Type B pancreatic cell (in vitro differentiated cells): Measurements from ENCODE around the gene RPTOR. TPM values are rescaled to one million over a fixed set of nuclear protein-coding genes. Genes with fewer than 3 reads are reported as not detected.

Experiments used
- DNase-seq: peaks from one replicate; pipeline ENCODE4 v3.0.0; 2021; ENCODE audit warnings: mixed read lengths; ENCODE audit not compliant: unreplicated experiment; ENCODE audit errors: extremely low spot score
- H3K27ac Mint-ChIP-seq: 2 replicates; pipeline ENCODE4 v1.8.0; 2021; ENCODE audit warnings: mild to moderate bottlenecking, mixed read lengths
- H3K27me3 Mint-ChIP-seq: 2 replicates; pipeline ENCODE4 v1.8.0; 2021; ENCODE audit warnings: mixed read lengths
- H3K36me3 Mint-ChIP-seq: 2 replicates; pipeline ENCODE4 v1.8.0; 2021; ENCODE audit warnings: mixed read lengths
- H3K4me1 Mint-ChIP-seq: one replicate; pipeline ENCODE4 v1.8.0; 2021; ENCODE audit warnings: mixed read lengths; ENCODE audit not compliant: unreplicated experiment
- H3K4me3 Mint-ChIP-seq: 2 replicates; pipeline ENCODE4 v1.8.0; 2021; ENCODE audit warnings: mild to moderate bottlenecking, mixed read lengths
- H3K9me3 Mint-ChIP-seq: 2 replicates; pipeline ENCODE4 v1.8.0; 2021; ENCODE audit warnings: mixed read lengths
- total RNA-seq: library from RNA; stranded (reverse); gene quantifications from 2 replicates; pipeline ENCODE4 v1.2.1, GENCODE V29; 2021; ENCODE audit warnings: low replicate concordance
- TF ChIP-seq, protein P1 (sequence below): fragments of 200-600 bp; sonication (generic); conservative IDR thresholded peaks from 2 replicates; pipeline ENCODE4 v1.5.0; 2021; ENCODE audit warnings: antibody characterized with exemption, mild to moderate bottlenecking

Gene RPTOR
- total RNA-seq, 1 donor from 2014 or later = 39.8 TPM

DNA sequence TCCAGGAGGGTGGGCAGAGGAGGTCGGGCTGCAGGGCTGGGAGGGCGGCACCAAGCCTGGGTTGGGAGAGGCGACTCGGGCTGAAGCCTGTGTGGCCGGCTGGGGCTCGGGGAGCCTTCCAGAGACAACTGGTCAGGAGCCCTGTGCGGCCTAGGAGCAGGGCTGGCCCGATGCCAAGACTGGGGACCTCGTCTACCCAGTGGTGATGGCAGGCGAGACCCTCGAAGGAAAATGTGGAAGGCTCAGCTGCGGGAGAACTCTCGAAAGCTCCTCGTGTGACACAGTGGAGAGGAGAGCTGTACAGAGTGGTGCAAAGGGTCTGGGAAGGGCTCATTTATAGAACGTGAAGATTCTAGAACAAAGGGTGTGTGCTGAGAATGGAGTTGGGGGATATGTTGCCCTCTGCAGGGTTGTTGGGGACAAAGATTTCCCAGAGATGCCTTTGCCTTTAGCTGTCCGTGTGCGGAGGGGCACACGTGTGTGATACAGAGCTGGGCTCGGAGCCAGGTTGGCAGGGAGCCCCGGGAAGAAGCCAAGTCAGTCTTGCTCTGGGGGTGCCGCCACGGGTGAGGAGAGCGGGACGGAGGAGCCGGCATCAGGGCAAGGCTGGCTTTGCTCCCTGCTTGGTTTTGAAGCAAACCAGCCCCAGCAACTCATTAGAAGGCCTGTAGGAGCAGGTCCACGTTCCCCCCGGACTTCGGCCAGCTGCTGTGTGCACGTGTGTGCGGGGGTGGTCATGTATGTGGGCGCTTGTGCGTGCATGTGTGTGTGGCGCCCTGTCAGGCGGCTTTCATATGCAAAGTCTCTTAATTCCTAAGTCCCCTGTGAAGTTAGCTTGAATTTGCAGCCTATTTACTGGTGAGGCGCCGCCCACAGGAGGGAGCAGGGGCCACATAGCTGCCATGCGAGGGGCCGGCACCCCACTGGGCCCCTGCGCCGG lies 314.6 kb downstream of the RPTOR start:
- Mint-ChIP-seq H3K4me3 (no peak overlapping the region), H3K27me3 (no peaks in the 10 kb centered on the region), H3K27ac (peak overlapping the region; percentile 79), H3K36me3 (peaks cover 27% of the 10 kb centered on the region), H3K9me3 (no peaks in the 10 kb centered on the region), H3K4me1 (peaks cover 14% of the 10 kb centered on the region)
- TF ChIP-seq, protein P1, sequence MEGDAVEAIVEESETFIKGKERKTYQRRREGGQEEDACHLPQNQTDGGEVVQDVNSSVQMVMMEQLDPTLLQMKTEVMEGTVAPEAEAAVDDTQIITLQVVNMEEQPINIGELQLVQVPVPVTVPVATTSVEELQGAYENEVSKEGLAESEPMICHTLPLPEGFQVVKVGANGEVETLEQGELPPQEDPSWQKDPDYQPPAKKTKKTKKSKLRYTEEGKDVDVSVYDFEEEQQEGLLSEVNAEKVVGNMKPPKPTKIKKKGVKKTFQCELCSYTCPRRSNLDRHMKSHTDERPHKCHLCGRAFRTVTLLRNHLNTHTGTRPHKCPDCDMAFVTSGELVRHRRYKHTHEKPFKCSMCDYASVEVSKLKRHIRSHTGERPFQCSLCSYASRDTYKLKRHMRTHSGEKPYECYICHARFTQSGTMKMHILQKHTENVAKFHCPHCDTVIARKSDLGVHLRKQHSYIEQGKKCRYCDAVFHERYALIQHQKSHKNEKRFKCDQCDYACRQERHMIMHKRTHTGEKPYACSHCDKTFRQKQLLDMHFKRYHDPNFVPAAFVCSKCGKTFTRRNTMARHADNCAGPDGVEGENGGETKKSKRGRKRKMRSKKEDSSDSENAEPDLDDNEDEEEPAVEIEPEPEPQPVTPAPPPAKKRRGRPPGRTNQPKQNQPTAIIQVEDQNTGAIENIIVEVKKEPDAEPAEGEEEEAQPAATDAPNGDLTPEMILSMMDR = no peak
- DNase-seq = no peak

DNA sequence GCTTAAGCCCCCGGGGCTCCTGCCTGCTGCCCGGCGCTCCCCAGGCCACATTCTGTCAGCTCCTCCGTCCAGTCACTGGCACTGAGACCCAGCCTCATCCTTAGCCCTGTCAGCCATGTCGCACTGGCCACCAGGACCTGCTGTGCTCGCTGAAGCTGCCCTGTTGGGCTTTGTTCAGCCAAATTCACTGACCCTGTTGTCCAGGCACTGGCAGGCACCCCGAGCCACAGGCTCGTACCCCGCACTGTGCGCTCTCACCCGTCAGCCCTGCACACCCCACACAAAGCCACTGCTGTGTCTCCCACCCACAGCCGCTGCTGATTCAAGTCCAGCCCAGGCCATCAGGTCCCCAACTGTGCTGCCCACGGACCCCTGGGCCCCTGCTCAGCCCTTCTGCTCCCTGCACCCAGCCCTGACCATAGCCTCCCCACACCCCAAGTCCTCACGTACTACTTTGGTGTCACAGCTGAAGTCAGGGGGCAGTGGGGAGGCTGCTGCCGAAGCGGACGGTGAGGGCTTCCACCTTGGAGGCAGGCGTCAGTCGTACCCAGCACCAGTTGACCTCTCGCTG lies 315.5 kb downstream of the RPTOR start:
- Mint-ChIP-seq H3K9me3 (no peaks in the 10 kb centered on the region), H3K4me3 (no peak overlapping the region), H3K36me3 (peaks cover 29% of the 10 kb centered on the region), H3K27ac (no peak overlapping the region), H3K27me3 (no peaks in the 10 kb centered on the region), H3K4me1 (peaks cover 14% of the 10 kb centered on the region)
- TF ChIP-seq, protein P1 = no peak
- no peak for DNase-seq

DNA sequence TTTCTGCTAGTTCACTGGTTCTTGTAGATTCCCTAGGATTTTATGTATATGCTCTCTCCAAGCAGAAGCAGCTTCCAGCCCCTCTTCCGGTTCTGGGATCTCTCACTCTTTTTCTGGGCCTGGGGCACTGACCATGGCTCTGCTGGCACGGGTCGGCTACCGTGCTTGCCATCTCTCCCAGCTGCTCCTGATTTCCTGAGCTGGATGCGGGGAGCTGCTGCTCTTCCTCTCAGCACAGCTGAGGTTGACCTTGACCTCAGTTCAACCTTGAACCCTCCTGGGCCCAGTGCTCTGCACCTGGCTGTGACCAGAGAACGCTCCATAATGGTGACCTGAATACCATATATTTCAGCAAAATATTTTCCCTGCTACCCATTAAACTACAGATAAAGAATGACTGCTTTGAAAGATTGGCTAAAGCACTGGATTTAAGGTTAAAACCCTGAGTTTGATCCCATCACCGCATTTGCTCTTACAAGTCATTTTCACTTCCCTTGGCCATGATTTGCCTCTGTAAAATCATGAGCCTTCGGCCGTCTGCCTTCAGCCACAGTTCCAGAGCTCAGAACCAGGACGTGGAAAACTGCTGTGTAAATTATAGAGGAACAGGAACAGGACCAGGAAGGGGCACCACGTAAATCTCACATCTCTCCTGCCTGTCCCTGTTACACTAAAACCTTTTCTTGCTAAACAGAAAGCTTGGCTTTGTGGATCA lies 316.2 kb downstream of the RPTOR start:
- no peaks in the 10 kb centered on the region for H3K9me3 Mint-ChIP-seq
- TF ChIP-seq, protein P1 = no peak
- DNase-seq = no peak
- no peaks in the 10 kb centered on the region for H3K27me3 Mint-ChIP-seq
- peaks cover 26% of the 10 kb centered on the region for H3K36me3 Mint-ChIP-seq
- H3K4me3 Mint-ChIP-seq = no peak overlapping the region
- H3K27ac Mint-ChIP-seq = no peak overlapping the region
- peaks cover 14% of the 10 kb centered on the region for H3K4me1 Mint-ChIP-seq

DNA sequence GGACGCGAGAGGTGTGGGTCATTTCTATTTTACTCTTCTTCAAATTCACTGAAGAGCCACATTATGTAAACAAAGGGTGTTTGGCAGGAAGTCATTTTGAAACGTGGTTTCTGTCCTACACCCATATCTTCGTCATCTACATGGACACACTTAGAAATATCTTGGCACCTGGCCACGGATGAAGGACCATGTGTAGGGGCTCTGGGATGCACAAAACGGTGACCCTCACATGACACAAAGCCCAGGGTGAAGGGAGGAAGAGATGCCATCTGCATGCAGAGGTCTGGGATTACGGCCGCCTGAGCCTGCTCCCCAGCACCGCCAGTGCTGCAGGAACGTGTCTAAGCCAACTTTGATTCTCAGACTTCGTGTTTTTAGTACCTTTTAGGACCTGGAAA lies 316.8 kb downstream of the RPTOR start:
- peaks cover 23% of the 10 kb centered on the region for H3K36me3 Mint-ChIP-seq
- no peak overlapping the region for H3K4me3 Mint-ChIP-seq

DNA sequence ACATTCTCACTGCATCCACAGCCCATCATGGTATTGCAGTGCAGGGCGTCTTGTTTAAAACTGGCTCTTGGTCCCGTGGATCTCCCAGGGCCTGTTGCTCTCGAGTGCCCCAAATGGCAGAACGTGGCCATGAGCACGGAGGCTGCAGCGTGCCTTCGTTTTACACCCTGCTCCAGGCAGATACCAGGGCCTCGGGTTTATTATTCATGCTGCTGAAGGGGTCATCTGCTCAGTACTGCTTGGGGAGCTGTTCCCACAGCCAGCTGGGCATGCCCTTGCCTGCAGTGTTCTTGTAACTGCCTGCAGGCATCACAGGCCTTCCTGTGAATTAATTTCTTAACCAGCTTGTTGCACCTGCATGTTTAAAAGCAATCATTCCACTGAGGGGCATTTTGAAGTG lies 317.3 kb downstream of the RPTOR start:
- H3K27ac Mint-ChIP-seq = no peak overlapping the region
- TF ChIP-seq, protein P1 = peak; percentile 66
- no peaks in the 10 kb centered on the region for H3K27me3 Mint-ChIP-seq
- peaks cover 23% of the 10 kb centered on the region for H3K36me3 Mint-ChIP-seq
- no peak for DNase-seq
- H3K9me3 Mint-ChIP-seq = no peaks in the 10 kb centered on the region
- H3K4me1 Mint-ChIP-seq = peaks cover 13% of the 10 kb centered on the region
- H3K4me3 Mint-ChIP-seq = no peak overlapping the region

More for the DNA sequence above, 316.8 kb downstream of the RPTOR start:
- Mint-ChIP-seq H3K9me3 (no peaks in the 10 kb centered on the region), H3K27me3 (no peaks in the 10 kb centered on the region), H3K4me1 (peaks cover 13% of the 10 kb centered on the region), H3K27ac (no peak overlapping the region)
- DNase-seq = no peak
- TF ChIP-seq, protein P1 = no peak
